GM21619 (cell line): ENCODE measurements around the gene GFOD1.
"Not testable (repeated sequence)": the region's sequence is repeated elsewhere in the genome, so short reads cannot be mapped to it uniquely, and the experiment has no call there.

Source experiments
- ATAC-seq: cut with Tn5 transposase; IDR thresholded peaks from one replicate; pipeline ENCODE4 v1.9.1; 2021; ENCODE audit not compliant: unreplicated experiment

GFOD1 gene

DNA sequence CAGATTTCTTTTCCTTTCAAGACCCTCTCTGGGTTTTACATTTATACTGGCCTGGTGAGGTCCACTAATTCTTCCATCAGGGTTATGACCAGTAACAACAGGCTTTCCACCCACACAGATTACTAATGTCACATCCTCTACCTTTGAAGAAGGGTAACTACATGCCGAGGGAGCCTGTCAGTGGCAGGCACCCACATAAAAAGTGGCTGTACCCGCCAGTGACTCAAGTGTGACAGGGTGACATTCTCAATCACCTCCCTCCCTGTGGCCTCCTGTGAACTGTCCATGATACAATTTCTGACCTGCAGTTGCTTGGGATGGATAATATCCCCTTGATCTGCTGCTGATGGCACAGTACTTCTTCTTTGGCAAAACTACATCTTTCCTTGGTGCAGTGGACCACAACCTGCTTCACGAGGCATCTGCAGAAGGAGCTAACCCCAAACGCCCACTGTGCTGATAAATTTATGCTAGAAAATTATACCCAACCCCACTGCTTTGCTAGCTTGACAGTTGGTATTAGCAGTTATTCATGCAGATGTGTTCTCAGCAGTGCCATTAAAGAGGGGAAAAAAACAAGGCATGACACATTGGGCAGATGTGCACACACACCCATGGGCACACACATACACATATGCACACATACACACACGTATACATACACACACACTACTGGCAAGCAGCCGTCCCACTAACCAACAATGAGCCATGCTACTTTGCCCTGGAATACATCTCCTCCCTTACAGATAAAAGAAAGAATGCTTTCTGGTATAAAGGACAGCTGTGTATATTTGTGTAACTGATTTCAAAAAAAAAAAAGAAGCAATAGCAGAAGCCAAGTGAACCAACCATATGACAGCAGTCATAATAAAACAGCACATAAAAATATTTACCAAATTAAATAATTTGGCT, 20.8 kb downstream of the GFOD1 start:
- no peak for ATAC-seq

DNA sequence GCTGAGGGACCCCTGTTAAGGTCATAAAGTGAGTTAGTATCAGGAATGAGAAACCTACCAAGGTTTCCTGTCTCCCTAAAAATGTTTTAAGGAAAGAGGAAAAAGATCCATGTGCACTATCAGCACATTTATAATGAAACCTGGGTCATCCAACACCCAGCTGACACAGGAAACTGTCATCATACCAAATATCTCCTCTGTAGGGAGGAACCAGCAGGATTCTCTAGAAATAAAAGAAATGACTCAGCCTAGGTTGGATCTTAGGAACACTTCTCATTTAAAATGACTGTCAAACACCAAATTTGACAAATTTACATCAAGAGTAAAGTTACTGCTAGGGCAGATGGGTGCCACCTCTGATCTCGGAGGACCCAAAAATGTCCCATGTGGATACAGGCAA, 21.7 kb downstream of the GFOD1 start:
- no peak for ATAC-seq

DNA sequence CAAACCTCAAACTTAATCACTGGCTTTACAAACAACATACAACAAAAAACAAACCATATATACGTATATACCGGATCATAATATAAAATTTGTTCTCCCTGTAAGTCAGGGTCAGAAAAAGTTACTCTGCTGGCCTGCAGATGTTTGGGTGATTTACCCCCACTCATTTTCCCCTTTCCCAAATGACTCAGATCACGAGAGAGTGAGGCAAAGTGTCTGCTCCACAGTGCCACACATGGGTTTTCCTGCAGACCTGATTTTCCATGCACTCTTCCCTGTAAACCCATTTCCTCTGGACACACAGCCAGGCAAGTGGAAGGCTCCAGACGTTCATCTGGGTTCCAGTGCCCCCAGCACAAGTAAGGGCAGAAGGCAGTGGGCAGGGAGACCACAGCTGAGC, 23.5 kb downstream of the GFOD1 start:
- no peak for ATAC-seq

DNA sequence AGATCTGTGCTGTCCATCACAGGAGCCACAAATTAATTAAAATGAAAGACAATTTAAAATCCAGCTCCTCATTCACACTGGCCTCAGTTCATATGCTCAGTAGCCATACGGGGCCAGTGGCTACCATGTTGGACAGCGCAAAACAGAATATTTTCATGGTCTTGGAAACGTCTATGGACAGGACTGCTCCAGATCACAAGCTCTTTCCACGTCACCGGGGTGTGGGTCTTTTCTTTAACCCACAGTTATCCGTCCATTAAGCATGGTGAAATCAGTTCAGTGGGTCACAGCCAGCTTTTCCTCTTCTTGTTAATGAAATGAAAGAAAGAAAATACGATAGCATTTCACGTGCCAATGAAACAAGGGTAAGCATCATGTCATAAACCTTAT, 24.1 kb downstream of the GFOD1 start:
- ATAC-seq, result no peak

DNA sequence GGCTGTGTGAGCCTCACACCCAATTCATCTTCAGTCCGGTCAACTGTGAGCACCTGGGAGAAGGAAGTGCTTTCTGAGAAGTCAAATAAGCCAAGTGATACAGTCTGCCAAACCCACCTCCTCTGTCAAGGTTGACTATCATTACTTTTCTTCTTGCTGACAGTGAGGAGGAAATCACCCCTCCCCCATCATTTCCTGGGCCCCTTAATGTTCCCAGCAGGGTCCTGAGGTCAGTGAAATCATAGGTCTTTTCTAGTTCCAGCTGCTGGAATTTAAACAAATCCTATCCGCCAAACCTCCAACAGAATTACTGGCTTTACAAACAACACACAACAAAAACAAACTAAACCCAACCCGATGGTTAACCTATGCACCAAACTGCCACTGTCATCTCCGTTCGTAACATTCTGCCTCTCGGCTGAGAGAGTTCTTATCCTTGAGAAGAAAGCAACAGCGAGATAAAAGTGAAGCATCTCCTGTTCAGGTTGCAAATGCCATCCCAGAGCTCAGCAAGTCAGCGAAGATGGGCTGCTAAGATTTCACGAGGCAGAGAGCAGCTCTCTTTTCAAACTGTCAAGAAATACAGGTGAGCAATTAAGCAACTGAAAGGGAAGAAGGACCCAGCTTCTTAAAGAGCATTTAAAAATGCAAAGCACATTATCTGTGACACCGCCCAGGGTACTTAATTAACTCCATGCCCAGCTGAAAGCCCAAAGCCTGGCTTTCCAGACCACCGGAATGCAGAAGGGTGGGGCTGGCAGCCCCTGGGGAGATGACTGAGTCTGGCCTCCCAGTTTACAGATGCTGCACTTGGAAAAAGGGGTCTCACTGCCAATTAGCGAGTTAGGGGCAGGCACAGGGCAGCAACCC, 24.7 kb downstream of the GFOD1 start:
- ATAC-seq, result no peak

DNA sequence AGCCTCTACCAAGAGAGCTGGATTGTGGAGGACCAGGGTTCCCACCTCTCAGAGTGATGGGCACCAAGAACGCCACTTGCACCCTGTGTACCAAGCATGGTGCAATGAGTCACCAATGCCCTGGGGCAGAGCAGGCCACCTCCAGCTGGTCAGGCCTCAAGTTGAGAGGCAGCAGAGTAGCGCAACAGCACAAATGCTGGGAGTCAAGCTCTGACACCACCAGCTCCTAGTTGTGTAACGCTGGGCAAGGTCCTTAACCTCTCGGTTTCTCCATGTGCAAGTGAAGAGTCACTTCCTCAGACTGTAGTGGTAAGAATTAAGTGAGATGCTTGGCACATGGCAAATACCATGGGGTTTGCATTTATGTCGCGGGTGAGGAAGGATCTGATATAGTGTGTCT, 25.6 kb downstream of the GFOD1 start:
- ATAC-seq, result no peak

DNA sequence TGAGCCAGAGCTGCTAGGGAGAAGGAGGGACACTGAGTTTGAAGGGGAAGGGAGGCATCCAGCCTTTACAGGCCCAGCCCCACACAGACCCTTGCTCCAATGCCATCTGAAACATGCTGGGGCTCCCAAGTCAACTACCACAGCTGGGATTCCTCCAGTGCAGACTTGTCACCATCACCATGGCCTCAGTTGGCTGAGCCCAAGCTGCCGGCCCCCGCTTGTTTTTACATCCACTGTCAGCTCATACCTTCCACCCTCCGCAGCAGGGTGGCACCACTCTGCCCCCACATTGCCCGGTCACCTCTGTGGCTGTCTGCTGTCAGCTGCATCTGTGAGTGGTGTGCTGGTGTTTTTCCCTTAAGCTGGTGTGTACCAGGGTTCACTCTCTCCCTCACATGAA, 26.1 kb downstream of the GFOD1 start:
- ATAC-seq, result no peak

DNA sequence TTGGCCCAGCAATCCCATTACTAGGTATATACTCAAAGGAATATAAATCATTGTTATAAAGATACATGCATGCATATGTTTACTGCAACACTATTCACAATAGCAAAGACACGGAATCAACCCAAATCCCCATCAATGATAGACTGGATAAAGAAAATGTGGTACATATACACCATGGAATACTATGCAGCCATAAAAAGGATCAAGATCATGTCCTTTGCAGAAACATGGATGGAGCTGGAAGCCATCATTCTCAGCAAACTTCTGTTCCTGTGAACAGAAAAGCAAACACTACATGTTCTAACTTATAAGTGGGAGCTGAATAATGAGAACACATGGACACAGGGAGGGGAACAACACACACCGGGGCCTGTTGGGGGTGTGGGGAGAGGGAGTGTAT, 27.1 kb downstream of the GFOD1 start:
- ATAC-seq, result not testable (repeated sequence)

DNA sequence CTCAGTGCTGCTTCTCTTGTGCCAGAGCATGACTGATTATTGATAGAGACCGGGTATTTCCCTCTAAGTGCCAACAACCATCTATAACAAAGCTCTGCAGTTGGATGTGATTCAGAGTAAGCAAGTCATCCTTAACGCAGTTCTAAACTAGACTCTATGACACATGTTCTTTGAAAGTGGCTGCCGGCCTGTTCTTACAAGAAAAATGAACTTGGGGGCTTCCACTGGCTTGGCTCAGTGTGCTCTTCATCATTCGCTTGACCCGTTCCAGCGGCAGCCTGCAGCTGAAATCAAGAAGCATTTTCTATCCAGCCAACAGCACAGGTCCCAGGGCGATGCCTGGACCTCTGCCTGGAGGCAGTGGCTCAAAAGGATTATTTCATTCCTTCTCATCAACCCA, 29.8 kb downstream of the GFOD1 start:
- ATAC-seq, result no peak

DNA sequence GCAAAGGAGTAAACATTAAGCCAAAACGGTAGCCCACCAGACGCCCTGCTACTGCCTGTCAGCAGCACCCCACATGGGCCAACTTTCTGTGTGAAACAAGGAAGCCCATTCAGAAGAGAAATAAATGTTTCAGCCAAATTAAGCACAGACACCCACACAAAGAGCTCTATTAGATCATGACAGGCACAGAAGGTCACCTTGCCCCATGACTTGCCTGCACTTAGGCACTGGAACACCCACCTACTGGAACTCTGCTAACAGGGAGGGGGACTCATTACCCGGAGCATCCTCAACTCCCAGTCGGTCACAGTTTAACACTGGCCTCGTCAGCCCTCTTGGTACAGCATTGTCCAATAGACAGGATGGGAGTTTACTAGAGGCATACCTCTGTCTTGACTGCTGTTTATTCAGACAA, 31.8 kb downstream of the GFOD1 start:
- ATAC-seq, result no peak

DNA sequence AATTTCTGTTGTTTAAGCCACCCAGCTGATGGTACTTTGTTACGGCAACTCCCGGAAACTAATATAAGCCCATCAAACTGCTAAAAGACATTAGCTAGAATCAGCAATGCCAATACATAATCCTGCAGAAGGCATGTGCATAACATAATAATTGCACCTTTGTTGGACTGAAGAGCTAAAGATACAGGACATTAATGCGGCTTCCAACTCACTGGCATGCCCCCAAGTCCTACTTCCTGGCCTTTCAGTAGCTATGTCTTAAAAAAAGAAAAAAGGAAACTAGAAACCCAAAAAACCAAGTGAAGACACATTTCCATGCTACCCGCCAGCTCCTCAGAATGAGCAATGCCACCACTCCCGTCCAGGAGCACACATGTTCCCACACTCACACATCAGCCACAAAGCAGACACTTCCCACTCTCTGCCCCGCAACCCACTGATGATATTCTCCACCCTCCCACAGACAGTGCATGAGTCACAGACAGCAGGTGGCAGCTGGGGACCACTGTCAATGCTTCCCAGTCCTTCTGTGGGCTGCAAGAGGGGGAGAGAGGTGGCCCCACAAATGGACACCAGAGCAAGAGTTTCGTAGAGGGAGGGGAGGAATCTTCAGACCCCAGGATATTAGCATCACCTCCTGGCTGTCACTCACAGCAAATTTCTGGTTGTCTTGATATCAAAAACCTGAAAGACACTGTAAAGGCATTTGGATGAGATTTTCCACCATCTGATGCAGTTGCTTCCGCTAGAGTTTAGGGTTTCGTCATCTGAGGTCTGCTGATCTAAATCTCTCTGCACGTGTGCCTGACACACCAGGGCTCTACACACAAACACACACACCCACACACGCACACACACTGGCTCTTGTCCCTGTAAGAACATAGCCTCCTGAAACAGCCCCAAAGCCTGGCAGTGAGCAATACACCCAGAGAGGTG, 32.8 kb downstream of the GFOD1 start:
- peak; percentile 46 for ATAC-seq

DNA sequence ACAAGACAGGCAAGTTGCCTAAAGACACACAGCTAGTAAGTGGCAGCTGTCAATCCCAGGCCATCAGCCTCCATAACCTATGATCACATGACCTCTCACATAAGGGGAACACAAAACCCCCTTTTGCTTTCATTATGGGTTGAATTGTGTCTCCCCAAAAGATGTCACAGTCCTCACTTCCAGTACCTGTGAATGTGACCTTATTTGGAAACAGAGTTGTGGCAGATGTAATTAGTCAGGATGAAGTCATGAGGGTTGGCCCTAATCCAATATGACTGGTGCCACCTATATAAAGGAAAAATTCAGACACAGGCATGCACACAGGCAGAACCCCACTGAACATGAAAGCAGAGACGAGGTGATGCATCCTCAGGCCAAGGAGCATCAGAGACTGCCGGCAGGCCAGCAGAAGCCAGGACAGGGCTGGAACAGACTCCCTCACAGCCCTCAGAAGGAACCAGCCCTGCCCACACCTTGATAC, 33.6 kb downstream of the GFOD1 start:
- ATAC-seq, result no peak

DNA sequence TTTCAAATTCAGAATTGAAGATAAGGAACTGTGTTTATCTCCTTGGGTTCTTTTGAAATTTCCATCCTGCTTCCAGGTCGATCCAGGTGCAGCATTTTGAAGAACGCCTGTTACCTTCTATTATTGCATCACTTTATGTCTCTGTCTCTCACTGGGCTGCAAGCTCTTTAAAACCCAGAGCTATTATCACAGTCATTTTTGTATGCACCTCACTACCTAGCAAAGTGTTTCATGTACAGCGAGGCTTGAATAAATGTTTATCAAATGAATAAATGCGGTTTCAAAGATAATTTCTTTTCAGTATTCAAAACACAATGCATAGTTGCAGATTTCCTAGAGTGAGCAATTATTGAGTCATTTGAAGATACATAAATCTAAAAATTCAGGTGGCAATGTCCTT, 34.2 kb downstream of the GFOD1 start:
- ATAC-seq, result no peak

DNA sequence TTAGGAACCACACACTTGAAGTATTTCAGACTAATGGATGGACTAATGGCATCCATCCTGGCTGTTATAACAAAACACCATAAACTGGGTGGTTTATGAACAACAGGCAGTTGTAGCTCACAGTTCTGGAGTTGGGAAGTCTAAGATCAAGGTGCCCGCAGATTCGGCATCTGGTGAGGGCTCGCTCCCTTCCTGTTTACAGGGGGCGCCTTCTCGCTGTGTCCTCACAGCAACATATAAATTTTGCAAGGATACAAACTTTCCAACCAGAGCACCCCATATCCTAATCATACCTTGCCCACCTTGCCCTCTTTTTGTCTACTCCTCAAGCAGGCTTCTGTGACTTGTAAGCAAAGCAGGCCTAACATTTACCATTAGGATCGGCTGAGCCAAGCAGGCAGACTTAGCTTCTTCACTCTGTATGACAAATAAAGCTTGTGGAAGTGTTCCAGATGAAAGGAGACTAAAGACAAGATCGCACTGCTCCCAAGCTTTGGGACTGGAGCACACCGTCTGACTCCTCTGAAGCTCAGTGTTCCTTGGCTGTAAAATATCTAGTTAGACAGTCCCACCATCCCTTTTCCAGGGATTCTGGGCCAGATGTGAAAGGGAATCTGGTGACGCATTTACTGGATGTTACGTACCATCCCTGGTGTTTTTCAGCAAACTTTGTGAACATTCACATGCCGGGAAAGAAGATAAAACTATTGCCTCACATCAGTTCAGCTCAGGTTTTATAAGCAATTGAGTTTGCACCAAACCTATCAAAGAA, 34.9 kb downstream of the GFOD1 start:
- no peak for ATAC-seq

DNA sequence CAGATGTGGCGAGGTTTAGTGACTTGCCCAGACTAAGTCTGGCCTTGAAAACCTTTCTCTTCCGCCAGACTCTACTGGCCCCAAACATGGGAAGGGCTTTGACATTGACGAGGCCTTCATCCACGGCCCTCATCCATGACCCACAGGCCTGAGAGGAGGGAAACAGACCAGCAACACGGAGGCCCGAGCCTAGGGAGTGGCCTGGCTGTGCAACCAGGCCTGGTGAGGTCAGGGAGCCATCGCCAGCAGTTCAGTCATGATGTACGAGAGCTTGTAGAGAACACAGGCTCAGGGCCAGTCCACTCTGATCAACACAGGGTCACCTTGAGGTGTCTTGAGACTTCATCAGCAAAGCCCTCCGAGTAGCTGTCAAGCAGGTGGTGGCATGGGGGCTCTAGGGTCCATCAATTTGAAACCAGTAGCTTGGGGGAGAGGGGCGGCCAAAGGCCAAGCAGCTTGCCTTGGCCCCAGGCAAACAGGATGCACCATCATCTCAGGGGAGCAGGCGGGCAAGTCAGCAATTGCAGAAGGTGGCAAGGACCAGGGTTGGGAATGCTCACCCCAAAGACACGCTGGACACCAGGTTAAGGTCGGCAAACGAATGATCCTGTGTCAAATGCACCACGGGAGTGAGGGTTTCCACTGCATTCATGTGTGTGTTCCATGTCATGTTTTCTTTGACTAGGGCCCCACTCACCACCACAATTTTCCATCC, 36.1 kb downstream of the GFOD1 start:
- ATAC-seq, result no peak

DNA sequence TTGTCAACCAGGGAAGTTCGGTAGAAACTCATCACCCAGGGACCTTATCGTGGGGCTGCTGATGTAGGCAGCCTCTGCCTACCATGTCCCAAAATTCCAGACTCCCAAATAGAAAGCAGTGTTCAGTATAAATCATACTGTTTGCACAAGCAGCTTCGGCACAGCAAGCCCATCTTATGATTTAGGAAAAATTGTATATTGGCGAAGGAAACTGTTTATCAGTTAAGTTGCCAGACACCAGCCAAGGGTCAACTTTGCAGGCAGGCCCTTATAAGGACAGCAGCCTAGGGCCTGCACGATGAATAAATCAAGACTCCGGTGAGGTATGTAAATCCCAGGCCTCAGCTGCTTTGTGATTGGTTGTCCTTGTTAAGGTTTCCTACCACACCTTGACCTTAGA, 36.8 kb downstream of the GFOD1 start:
- no peak for ATAC-seq

DNA sequence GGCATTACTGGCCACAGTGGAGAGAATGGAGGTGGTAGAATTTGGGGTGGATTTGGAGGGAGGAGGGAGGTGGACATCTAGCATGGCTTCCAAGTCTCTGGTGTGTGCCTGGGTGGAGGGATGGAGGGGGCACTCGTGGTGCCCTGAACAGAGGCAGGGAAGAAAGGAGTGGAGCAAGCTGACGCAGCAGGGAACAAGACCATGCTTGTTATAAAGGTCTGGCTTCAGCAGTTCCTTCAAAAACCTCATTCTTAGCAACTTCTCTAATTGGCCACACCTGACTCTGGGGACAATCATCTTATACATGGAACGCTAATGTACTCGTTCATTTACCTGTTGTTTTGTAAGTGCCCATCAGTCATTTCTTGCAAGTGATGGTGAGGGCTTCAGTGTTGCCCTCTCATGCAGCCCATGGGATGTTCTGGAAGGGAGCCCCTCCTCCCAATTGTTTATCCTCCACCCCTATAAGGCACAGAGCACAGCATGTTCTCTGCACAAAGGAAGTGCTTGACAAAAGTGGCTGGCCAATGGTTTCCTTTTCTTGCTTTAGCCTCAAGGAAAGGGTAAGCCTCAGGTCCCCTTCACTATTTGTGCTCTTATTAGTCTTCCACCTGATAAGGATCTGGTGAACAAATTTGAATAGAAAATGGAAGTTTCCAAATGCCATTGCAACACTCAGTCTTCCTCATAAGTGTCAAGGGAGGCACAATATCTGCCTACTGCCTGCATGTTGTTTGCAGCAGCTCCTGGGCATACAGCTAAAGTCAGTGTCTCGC, 39.3 kb downstream of the GFOD1 start:
- no peak for ATAC-seq

DNA sequence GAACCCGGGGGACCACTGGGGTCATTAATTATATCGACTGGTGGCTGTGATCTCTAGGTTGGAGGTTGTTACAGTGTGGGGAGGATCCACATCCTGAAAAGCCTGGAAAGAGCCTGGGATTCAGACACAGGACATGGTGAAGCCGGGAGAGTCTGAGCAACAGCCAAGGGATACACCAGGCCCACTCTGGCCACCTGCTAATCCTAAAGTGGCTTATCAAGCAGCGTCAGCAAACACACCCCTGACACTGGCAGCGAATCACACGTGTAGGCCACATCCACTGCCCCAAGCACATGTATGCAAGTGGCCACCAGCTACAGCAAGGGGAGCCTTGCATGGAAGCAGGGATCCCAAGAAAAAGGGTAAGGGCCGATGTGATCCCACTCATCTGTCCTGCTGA, 41.0 kb downstream of the GFOD1 start:
- ATAC-seq, result no peak

DNA sequence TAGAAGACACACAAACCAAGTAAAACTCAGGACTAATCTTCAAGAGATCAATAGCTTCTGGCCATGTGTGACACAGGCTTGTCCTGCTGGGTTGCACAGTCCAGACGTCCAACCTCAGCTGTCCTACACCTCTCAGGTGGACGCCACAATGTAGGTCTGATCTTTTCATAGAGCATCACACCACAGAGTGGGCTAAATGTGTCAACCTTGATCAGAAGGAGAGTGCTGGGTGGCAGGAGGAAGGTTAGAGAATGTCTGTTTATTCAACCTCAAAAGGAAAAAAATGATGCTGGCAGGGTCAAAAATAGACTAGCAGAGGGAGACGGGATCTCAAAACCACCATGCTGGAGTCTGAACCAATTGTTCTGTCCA, 41.7 kb downstream of the GFOD1 start:
- no peak for ATAC-seq
